ENCODE results near the gene ACOT7. TPM values are rescaled to one million over a fixed set of nuclear protein-coding genes. Genes with fewer than 3 reads are reported as not detected.

ACOT7 gene
- total and polyA plus RNA-seq, 12 donors: 4.0 to 40.4 (median 8.6) TPM

- H3K27me3 ChIP-seq: peaks cover 0 to 44% (median 32%) of the 10 kb centered on the region in 7 donors
- H3K9me3 ChIP-seq: no peaks in the 10 kb centered on the region
- H3K4me3 ChIP-seq: no peak overlapping the region
- ATAC-seq (peak; percentile 43 to 81 (median 61)), DNase-seq (peak; percentile 76 to 83)
- WGBS, 2 donors: 65 to 67% methylated on average over 25 of the region's 25 CpGs
- H3K36me3 ChIP-seq: no peaks in the 10 kb centered on the region
- intact Hi-C loops (cut with DNase I): loop anchor here in 1 of 10 donors (5.0 kb wide), 1 partner anchor 70 kb away; no protein-coding TSS in a partner anchor
- TF ChIP-seq CTCF (IDR thresholded peaks at IDR 0.05): no peak
- H3K4me1 ChIP-seq: peaks cover 14 to 45% (median 36%) of the 10 kb centered on the region in 9 donors
- peak overlapping the region in 8 of 10 donors; percentile 40 to 83 (median 56) for H3K27ac ChIP-seq
These were observed 130.8 kb downstream of the ACOT7 start for GRCh38 chr1:6262555-6263420.

DNA sequence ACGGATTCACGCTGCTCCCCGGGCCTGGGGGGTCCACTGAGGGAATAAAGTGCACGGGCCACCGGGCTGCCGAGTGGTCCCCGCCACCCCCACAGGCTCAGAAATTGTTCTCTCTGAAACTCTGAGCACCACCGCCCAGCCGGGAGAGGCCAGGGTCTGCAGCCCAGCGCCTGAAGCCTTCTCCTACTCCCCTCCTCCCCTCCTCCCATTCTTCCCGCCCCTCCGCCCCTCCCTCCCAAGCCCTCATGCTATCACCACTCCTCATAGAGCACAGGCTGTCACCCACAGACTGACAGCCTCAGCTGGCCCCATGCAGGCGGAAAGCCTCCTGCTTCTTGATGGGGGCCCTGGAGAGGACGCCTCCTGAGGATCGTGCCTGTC lies 132.0 kb downstream of the ACOT7 start:
- Histone ChIP-seq H3K4me3 (peak overlapping the region in 9 of 10 donors; percentile 46 to 57 (median 54)), H3K4me1 (peaks cover 14 to 45% (median 36%) of the 10 kb centered on the region in 9 donors), H3K9me3 (no peaks in the 10 kb centered on the region), H3K27me3 (peaks cover 0 to 44% (median 32%) of the 10 kb centered on the region in 7 donors), H3K36me3 (no peaks in the 10 kb centered on the region), H3K27ac (peak overlapping the region in 8 of 10 donors; percentile 22 to 83 (median 65))
- WGBS, 2 donors: 13 to 14% methylated on average over 13 to 15 of the region's 15 CpGs
- no peak for DNase-seq
- intact Hi-C loops (cut with DNase I): loop anchor here in 1 of 10 donors (5.0 kb wide), 1 partner anchor 71 kb away; no protein-coding TSS in a partner anchor
- no peak for TF ChIP-seq CTCF (IDR thresholded peaks at IDR 0.05)
- ATAC-seq: peak in 2 of 8 donors; percentile 13 to 18

- peak in 1 of 2 donors; percentile 63 for DNase-seq
- H3K4me1 ChIP-seq: peaks cover 14 to 45% (median 36%) of the 10 kb centered on the region in 9 donors
These were observed 132.5 kb downstream of the ACOT7 start, which contains the start of gene GPR153 for GRCh38 chr1:6260961-6261614. Gene GPR153, minus strand, starts transcription at chr1:6261098. Its CDS starts 6,193 bp downstream, at chr1:6254905.

More at GRCh38 chr1:6260961-6261614, 132.5 kb downstream of the ACOT7 start, which contains the start of gene GPR153:
- H3K27me3 ChIP-seq: peaks cover 0 to 44% (median 32%) of the 10 kb centered on the region in 7 donors
- peak within 1 kb of the TSS; percentile 30 to 78 (median 66) for H3K4me3 ChIP-seq
- 1% methylated on average over 40 to 78 of the region's 78 CpGs for WGBS, 2 donors
- H3K36me3 ChIP-seq: no peaks in the 10 kb centered on the region
- TF ChIP-seq CTCF (IDR thresholded peaks at IDR 0.05): no peak
- H3K9me3 ChIP-seq: no peaks in the 10 kb centered on the region
- intact Hi-C loops (cut with DNase I): loop anchor here in 1 of 10 donors (5.0 kb wide), 1 partner anchor 71 kb away; no protein-coding TSS in a partner anchor
- peak in 7 of 8 donors; percentile 19 to 71 (median 33) for ATAC-seq
- H3K27ac ChIP-seq: peak within 1 kb of the TSS in 9 of 10 donors; percentile 22 to 83 (median 73)

All from heart right ventricle (tissue), 16 donors.